HUES6 (cell line): Measurements from ENCODE around the gene COG8.
"Not testable (repeated sequence)": the region's sequence is repeated elsewhere in the genome, so short reads cannot be mapped to it uniquely, and the experiment has no call there.

Source experiments
- H3K27ac ChIP-seq: 2 replicates; pipeline ENCODE4 v1.7.0; 2013; ENCODE audit warnings: low read depth, mild to moderate bottlenecking, low read length, inconsistent platforms
- H3K27me3 ChIP-seq: 2 replicates; pipeline ENCODE4 v1.6.1; 2013; ENCODE audit warnings: low read length; ENCODE audit not compliant: control insufficient read depth, insufficient read depth
- H3K36me3 ChIP-seq: 2 replicates; pipeline ENCODE4 v1.6.1; 2013; ENCODE audit warnings: low read length; ENCODE audit not compliant: control insufficient read depth, insufficient read depth
- H3K4me1 ChIP-seq: 2 replicates; pipeline ENCODE4 v1.6.1; 2013; ENCODE audit warnings: low read length; ENCODE audit not compliant: control insufficient read depth, insufficient read depth
- H3K4me3 ChIP-seq: 2 replicates; pipeline ENCODE4 v1.5.1; 2013; ENCODE audit warnings: low read depth, low read length
- H3K9ac ChIP-seq: one replicate; pipeline ENCODE4 v1.6.1; 2013; ENCODE audit warnings: mild to moderate bottlenecking, low read length
- H3K9me3 ChIP-seq: 2 replicates; pipeline ENCODE4 v1.6.1; 2013; ENCODE audit warnings: low read depth, low read length; ENCODE audit not compliant: control insufficient read depth, insufficient read depth

Gene COG8

GRCh38 chr16:69307091-69307490 is 32.3 kb downstream of the COG8 start:
- Histone ChIP-seq H3K4me3 (no peak overlapping the region), H3K36me3 (0 out of 2 replicates have a peak, but pooled peaks cover 3% of the 10 kb centered on the region), H3K9ac (no peak overlapping the region), H3K4me1 (peaks cover 5% of the 10 kb centered on the region; the same call in 1 of the 2 replicates), H3K27ac (no peak overlapping the region), H3K27me3 (no peaks in the 10 kb centered on the region), H3K9me3 (no peaks in the 10 kb centered on the region)

GRCh38 chr16:69306031-69306430 is 33.3 kb downstream of the COG8 start:
- 0 out of 2 replicates have a peak, but pooled peaks cover 3% of the 10 kb centered on the region for H3K4me1 ChIP-seq
- no peak overlapping the region for H3K9ac ChIP-seq
- H3K27me3 ChIP-seq, result no peaks in the 10 kb centered on the region
- H3K36me3 ChIP-seq, result peaks cover 10% of the 10 kb centered on the region; the same call in 1 of the 2 replicates
- H3K27ac ChIP-seq, result no peak overlapping the region
- no peak overlapping the region for H3K4me3 ChIP-seq
- H3K9me3 ChIP-seq, result no peaks in the 10 kb centered on the region

GRCh38 chr16:69302301-69302700 is 37.1 kb downstream of the COG8 start:
- Histone ChIP-seq H3K27me3 (no peaks in the 10 kb centered on the region), H3K9ac (no peak overlapping the region), H3K27ac (no peak overlapping the region), H3K9me3 (no peaks in the 10 kb centered on the region), H3K4me1 (no peaks in the 10 kb centered on the region), H3K4me3 (no peak overlapping the region), H3K36me3 (peaks cover 21% of the 10 kb centered on the region)

- no peaks in the 10 kb centered on the region for H3K27me3 ChIP-seq
- peaks cover 21% of the 10 kb centered on the region for H3K36me3 ChIP-seq
- no peak overlapping the region for H3K4me3 ChIP-seq
Measured at GRCh38 chr16:69301861-69302260, 37.5 kb downstream of the COG8 start.

GRCh38 chr16:69301187-69301586 is 38.2 kb downstream of the COG8 start:
- Histone ChIP-seq H3K27me3 (no peaks in the 10 kb centered on the region), H3K9ac (no peak overlapping the region), H3K36me3 (peaks cover 21% of the 10 kb centered on the region), H3K27ac (no peak overlapping the region), H3K9me3 (no peaks in the 10 kb centered on the region), H3K4me3 (no peak overlapping the region), H3K4me1 (no peaks in the 10 kb centered on the region)

More at GRCh38 chr16:69301861-69302260, 37.5 kb downstream of the COG8 start:
- H3K9ac ChIP-seq, result no peak overlapping the region
- H3K27ac ChIP-seq, result no peak overlapping the region
- no peaks in the 10 kb centered on the region for H3K9me3 ChIP-seq
- H3K4me1 ChIP-seq, result no peaks in the 10 kb centered on the region

GRCh38 chr16:69298261-69298660 is 41.1 kb downstream of the COG8 start:
- peaks cover 19% of the 10 kb centered on the region for H3K36me3 ChIP-seq
- H3K4me1 ChIP-seq, result no peaks in the 10 kb centered on the region
- H3K4me3 ChIP-seq, result no peak overlapping the region
- no peak overlapping the region for H3K27ac ChIP-seq
- no peaks in the 10 kb centered on the region for H3K27me3 ChIP-seq
- no peak overlapping the region for H3K9ac ChIP-seq
- H3K9me3 ChIP-seq, result no peaks in the 10 kb centered on the region

DNA sequence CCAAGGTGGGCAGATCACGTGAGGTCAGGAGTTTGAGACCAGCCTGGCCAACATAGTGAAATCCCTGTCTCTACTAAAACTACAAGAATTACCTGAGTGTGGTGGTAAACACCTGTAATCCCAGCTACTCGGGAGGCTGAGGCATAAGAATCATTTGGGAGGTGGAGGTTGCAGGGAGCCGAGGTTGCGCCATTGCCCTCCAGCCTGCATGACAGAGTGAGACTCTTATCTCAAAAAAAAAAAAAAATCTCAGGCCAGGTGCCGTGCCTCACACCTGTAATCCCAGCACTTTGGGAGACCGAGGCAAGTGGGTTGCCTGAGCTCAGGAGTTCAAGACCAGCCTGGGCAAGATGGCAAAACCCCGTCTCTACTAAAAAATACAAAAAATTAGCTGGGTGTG is 42.6 kb downstream of the COG8 start:
- not testable (repeated sequence) for H3K9me3 ChIP-seq, H3K27ac ChIP-seq, H3K9ac ChIP-seq, H3K4me3 ChIP-seq, H3K4me1 ChIP-seq, H3K27me3 ChIP-seq
- peaks cover 15% of the 10 kb centered on the region for H3K36me3 ChIP-seq

GRCh38 chr16:69294051-69294450 is 45.3 kb downstream of the COG8 start:
- Histone ChIP-seq H3K36me3 (no peaks in the 10 kb centered on the region), H3K4me1 (no peaks in the 10 kb centered on the region), H3K9ac (no peak overlapping the region), H3K27ac (no peak overlapping the region), H3K27me3 (no peaks in the 10 kb centered on the region), H3K4me3 (no peak overlapping the region), H3K9me3 (no peaks in the 10 kb centered on the region)

DNA sequence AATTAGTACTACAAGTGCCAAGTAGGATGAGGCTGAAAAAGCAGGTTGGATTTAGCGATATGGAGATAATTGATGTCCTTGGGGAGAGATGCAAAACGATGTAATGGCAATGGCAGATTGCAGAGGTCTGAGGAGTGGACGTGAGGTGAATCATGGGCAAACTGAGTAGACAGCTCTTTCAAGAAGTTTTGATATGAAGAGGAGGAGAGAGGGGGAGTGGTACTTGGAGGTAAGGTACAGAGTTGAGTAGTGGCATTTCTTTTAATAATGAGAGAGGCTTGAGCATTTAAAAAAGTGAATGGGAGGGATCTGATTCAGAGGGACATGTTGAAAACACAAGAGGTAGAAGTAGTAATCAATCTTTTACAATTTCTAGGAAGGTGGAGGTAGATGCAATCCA is 46.0 kb downstream of the COG8 start:
- Histone ChIP-seq H3K4me1 (no peaks in the 10 kb centered on the region), H3K9me3 (no peaks in the 10 kb centered on the region), H3K27me3 (no peaks in the 10 kb centered on the region), H3K9ac (no peak overlapping the region), H3K27ac (no peak overlapping the region), H3K36me3 (no peaks in the 10 kb centered on the region), H3K4me3 (no peak overlapping the region)

DNA sequence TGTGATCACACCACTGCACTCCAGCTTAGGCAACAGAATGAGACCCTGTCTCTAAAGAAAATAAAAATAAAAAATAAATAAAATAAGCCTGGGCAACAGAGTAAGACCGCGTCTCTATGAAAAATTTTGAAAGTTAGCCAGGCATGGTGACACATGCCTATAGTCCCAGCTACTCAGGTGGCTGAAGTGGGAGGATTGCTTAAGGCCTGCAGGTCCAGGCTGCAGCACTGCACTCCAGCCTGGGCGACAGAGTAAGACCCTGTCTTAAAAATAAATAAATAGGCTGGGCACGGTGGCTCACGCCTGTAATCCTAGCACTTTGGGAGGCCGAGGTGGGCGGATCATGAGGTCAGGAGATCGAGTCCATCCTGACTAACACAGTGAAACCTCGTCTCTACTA is 47.7 kb downstream of the COG8 start:
- not testable (repeated sequence) for H3K4me1 ChIP-seq, H3K4me3 ChIP-seq, H3K36me3 ChIP-seq, H3K27ac ChIP-seq, H3K9ac ChIP-seq, H3K9me3 ChIP-seq, H3K27me3 ChIP-seq

GRCh38 chr16:69286941-69287713 is 52.2 kb downstream of the COG8 start:
- H3K27me3 ChIP-seq, result no peaks in the 10 kb centered on the region

More at GRCh38 chr16:69286941-69287713, 52.2 kb downstream of the COG8 start:
- no peak overlapping the region for H3K9ac ChIP-seq
- no peaks in the 10 kb centered on the region for H3K4me1 ChIP-seq
- peaks cover 9% of the 10 kb centered on the region for H3K36me3 ChIP-seq
- H3K9me3 ChIP-seq, result no peaks in the 10 kb centered on the region
- H3K4me3 ChIP-seq, result no peak overlapping the region
- H3K27ac ChIP-seq, result no peak overlapping the region
